NB4 (cell line): ENCODE data around the gene EFCAB9.

Source experiments
- DNase-seq: peaks from one replicate; pipeline ENCODE4 v3.0.0; 2010; ENCODE audit warnings: low read depth
- H3K4me3 ChIP-seq: one replicate; pipeline ENCODE4 v1.5.1; 2011; ENCODE audit warnings: mild to moderate bottlenecking, low read depth, low read length, moderate library complexity
- CTCF ChIP-seq: IDR thresholded peaks from one replicate; pipeline ENCODE4 v1.5.1; 2012; ENCODE audit warnings: low read depth, low read length
- MAX ChIP-seq: IDR thresholded peaks from 2 replicates; pipeline ENCODE4 v1.6.1; 2011; ENCODE audit warnings: low read depth, low read length
- MYC ChIP-seq: IDR thresholded peaks from 2 replicates; pipeline ENCODE4 v1.6.1; 2011; ENCODE audit warnings: low read depth, low read length
- POLR2A ChIP-seq: IDR thresholded peaks from 2 replicates; pipeline ENCODE4 v1.6.1; 2011; ENCODE audit warnings: mild to moderate bottlenecking; ENCODE audit not compliant: insufficient read length; ENCODE audit errors: extremely low read depth

The EFCAB9 gene

GRCh38 chr5:172234031-172234430 lies 40.1 kb downstream of the EFCAB9 start:
- no peak for DNase-seq
- TF ChIP-seq CTCF = no peak
- TF ChIP-seq POLR2A = no peak
- no peak for TF ChIP-seq MYC
- TF ChIP-seq MAX = no peak
- no peak overlapping the region for H3K4me3 ChIP-seq

GRCh38 chr5:172235132-172235780 lies 41.3 kb downstream of the EFCAB9 start:
- peak; percentile 24 for DNase-seq
- TF ChIP-seq MAX (no peak), POLR2A (no peak), MYC (no peak), CTCF (no peak)
- no peak overlapping the region for H3K4me3 ChIP-seq

- DNase-seq = no peak
- no peak overlapping the region for H3K4me3 ChIP-seq
- TF ChIP-seq CTCF (no peak), POLR2A (no peak), MYC (no peak)
These were observed 42.1 kb downstream of the EFCAB9 start for GRCh38 chr5:172235827-172236736.

- DNase-seq = no peak
- TF ChIP-seq POLR2A (no peak), MAX (no peak), CTCF (no peak), MYC (no peak)
- no peak overlapping the region for H3K4me3 ChIP-seq
These were observed 44.4 kb downstream of the EFCAB9 start for GRCh38 chr5:172238334-172238733.

- H3K4me3 ChIP-seq = no peak overlapping the region
- TF ChIP-seq POLR2A (no peak), CTCF (no peak), MAX (no peak), MYC (no peak)
- DNase-seq = no peak
These were observed 49.3 kb downstream of the EFCAB9 start for GRCh38 chr5:172243302-172243701.
